CD4-positive, CD25-positive, alpha-beta regulatory T cell (primary cell): ENCODE data around the gene MESP1. TPM values are rescaled to one million over a fixed set of nuclear protein-coding genes. Genes with fewer than 3 reads are reported as not detected.

Experiments used
- polyA plus RNA-seq, 4 donors: library from polyadenylated mRNA; unstranded; fragments of 300-500 nt; fragmentation: Illumina TruSeq; gene quantifications; one replicate each; pipeline ENCODE4 v1.2.3, GENCODE V29; 2021
- total RNA-seq: library from RNA; stranded (reverse); gene quantifications from one replicate; pipeline ENCODE4 v1.2.3, GENCODE V29; 2022

MESP1 gene
- total and polyA plus RNA-seq, 5 donors from 2014 or later = 0.20 to 1.9 (median 0.37) TPM

Other genes with a start within 250 kb of the MESP1 start
- gene TICRR, start 175.8 kb downstream of the MESP1 start, total RNA-seq = 0.30 TPM
- gene TICRR, start 175.8 kb downstream of the MESP1 start, polyA plus RNA-seq = under 1 TPM; 0.09 to 0.41 (median 0.20) TPM
- gene KIF7, start 95.8 kb downstream of the MESP1 start, total RNA-seq = 0.12 TPM
- gene KIF7, start 95.8 kb downstream of the MESP1 start, polyA plus RNA-seq = not detected
- gene PLIN1, start 71.9 kb downstream of the MESP1 start, total RNA-seq = not detected
- gene PLIN1, start 71.9 kb downstream of the MESP1 start, polyA plus RNA-seq = not detected
- 1.2 TPM for gene PEX11A, start 60.5 kb downstream of the MESP1 start, total RNA-seq
- gene PEX11A, start 60.5 kb downstream of the MESP1 start, polyA plus RNA-seq = 1 to 10 TPM in 3 of 4 donors, not detected in 1; 1.5 to 3.7 (median 1.9) TPM
- not detected for gene WDR93, start 60.4 kb downstream of the MESP1 start, total RNA-seq
- not detected for gene WDR93, start 60.4 kb downstream of the MESP1 start, polyA plus RNA-seq
- not detected for gene MESP2, start 25.1 kb upstream of the MESP1 start, total RNA-seq
- gene MESP2, start 25.1 kb upstream of the MESP1 start, polyA plus RNA-seq = not detected
- gene ANPEP, start 63.6 kb upstream of the MESP1 start, total RNA-seq = 0.35 TPM
- gene ANPEP, start 63.6 kb upstream of the MESP1 start, polyA plus RNA-seq = under 1 TPM in 1 of 4 donors, not detected in 3; 0.05 TPM
- 27.9 TPM for gene AP3S2, start 142.7 kb upstream of the MESP1 start, total RNA-seq
- gene AP3S2, start 142.7 kb upstream of the MESP1 start, polyA plus RNA-seq = 10 to 100 TPM; 25.4 to 48.5 (median 34.4) TPM
- not detected for gene ARPIN, start 161.7 kb upstream of the MESP1 start, total RNA-seq
- gene ARPIN, start 161.7 kb upstream of the MESP1 start, polyA plus RNA-seq = not detected